Erythroblast (primary cell): ENCODE data around the gene NRIP3.

Experiments used
- GATA1 ChIP-seq: IDR thresholded peaks from 2 replicates; pipeline ENCODE4 v1.6.1; 2011; ENCODE audit warnings: low read depth, mild to moderate bottlenecking, control low read depth, low read length, moderate library complexity
- POLR2A ChIP-seq: IDR thresholded peaks from 2 replicates; pipeline ENCODE4 v1.6.1; 2011; ENCODE audit warnings: mild to moderate bottlenecking, low read length

DNA sequence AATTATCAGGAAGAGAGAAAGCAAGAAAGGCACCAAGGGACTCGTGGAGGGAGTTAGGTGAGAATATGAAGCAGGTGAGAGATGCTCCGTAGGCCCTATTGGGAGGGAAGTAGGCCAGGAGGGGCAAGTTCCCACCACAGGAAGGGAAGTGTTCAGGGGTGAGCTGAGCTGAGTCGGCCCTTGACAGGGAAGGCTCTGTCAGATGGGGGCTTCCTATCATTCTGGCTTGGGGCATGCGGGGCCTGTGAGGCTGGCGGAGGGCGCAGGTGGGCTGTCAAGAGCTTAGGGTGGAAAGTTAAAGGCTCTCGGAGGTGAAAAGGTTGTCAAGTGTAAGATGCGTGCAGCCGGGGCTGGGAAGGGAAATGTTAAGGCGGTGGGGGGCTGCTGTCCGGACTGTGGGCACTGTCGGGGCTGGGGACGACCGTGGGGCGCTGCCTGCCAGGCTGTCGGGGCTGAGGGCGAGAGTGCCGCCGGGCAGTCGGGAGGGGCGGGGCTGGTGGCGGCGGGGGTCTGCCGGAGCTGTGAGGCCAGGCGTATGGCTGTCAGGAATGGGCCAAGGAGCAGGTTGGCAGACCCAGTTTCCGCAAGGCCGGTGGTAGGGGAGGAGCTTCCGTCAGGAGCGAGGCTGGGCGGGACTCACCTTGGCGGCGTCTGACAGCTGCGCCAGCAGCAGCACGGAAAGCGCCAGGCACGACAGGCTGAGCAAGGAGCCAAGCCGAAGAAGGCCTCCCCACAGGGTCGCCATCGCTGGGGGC is 40.1 kb downstream of the NRIP3 start:
- TF ChIP-seq POLR2A (no peak), GATA1 (no peak)
